Thyroid gland (tissue), 4 donors: Measurements from ENCODE around the gene NFKBIA.

Source experiments
- POLR2A ChIP-seq, 2 donors: fragments of 450-650 bp; IDR thresholded peaks; one replicate each; pipeline ENCODE4 v1.6.1; 2017; ENCODE audit warnings: antibody characterized with exemption in 2 of 2, mild to moderate bottlenecking in 2 of 2, moderate library complexity in 1 of 2
- TF ChIP-seq, protein P1 (sequence below), 6 experiments: fragments of 200-600 bp in 3 of 6; fragments of 450-650 bp in 3 of 6; sonication (generic) in 3 of 6; IDR thresholded peaks; one replicate each; pipeline ENCODE4 v1.5.1; 2016 to 2019; ENCODE audit warnings: antibody characterized with exemption in 6 of 6, mild to moderate bottlenecking in 2 of 6, inconsistent platforms in 1 of 6, moderate library complexity in 1 of 6

DNA sequence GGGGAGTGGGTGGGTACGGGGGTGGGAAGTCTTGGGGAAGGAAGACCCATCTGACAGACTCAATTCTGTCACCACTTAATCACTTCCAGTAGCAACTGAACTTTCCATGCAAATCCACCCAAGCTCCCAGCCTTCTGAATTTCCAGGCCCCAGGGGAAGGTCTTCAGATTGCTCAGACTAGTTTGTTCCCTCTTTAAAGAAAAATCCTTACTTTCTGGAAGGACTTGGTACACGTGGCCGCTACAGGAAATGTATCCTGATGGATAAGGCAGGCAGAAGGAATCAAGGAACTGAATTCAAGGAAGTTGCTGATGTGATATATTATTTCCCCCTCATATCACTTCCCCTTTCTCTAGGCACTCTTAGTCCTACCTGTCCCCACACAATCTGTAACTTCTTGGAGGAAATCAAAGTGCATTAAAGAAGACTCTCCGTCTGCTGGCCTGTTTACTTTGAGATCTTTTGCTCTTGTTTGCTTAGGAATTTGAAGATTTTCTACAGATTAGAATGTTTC, 6.4 kb downstream of the NFKBIA start:
- TF ChIP-seq, protein P1, sequence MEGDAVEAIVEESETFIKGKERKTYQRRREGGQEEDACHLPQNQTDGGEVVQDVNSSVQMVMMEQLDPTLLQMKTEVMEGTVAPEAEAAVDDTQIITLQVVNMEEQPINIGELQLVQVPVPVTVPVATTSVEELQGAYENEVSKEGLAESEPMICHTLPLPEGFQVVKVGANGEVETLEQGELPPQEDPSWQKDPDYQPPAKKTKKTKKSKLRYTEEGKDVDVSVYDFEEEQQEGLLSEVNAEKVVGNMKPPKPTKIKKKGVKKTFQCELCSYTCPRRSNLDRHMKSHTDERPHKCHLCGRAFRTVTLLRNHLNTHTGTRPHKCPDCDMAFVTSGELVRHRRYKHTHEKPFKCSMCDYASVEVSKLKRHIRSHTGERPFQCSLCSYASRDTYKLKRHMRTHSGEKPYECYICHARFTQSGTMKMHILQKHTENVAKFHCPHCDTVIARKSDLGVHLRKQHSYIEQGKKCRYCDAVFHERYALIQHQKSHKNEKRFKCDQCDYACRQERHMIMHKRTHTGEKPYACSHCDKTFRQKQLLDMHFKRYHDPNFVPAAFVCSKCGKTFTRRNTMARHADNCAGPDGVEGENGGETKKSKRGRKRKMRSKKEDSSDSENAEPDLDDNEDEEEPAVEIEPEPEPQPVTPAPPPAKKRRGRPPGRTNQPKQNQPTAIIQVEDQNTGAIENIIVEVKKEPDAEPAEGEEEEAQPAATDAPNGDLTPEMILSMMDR (IDR thresholded peaks at IDR 0.05), result no peak
- TF ChIP-seq POLR2A (IDR thresholded peaks at IDR 0.05), result no peak
